Measurements from ENCODE around the gene BARD1. TPM values are rescaled to one million over a fixed set of nuclear protein-coding genes. Genes with fewer than 3 reads are reported as not detected.

The BARD1 gene
- total RNA-seq, 1 experiment from 2014 or later: 20.0 TPM

GRCh38 chr2:214740867-214741395 lies 68.6 kb downstream of the BARD1 start:
- no peaks in the 10 kb centered on the region for H3K9me3 ChIP-seq (ENCODE audit: low read length)
- peaks cover 32% of the 10 kb centered on the region for H3K36me3 ChIP-seq (ENCODE audit: low read depth, low read length)
- H3K27ac ChIP-seq (ENCODE audit: low read length): no peak overlapping the region
- ATAC-seq (no peak), DNase-seq (no peak)
- no peak overlapping the region for H3K4me3 ChIP-seq (ENCODE audit: low read length)
- no peaks in the 10 kb centered on the region for H3K4me1 ChIP-seq (ENCODE audit: insufficient read depth, low read length)
- H3K27me3 ChIP-seq (ENCODE audit: low read length): no peaks in the 10 kb centered on the region
- H3K4me2 ChIP-seq (ENCODE audit: low read length): no peak overlapping the region
- no peaks in the 10 kb centered on the region for H3F3A ChIP-seq (ENCODE audit: low read length, unreplicated experiment)
- ChIA-PET POLR2A (ENCODE audit: unreplicated experiment) (no interaction called here), CTCF (no interaction called here)
- intact Hi-C loops (cut with micrococcal nuclease): no loop called here
- TF ChIP-seq EZH2 (IDR thresholded peaks at IDR 0.05; ENCODE audit: low read length, unreplicated experiment) (no peak), CTCF (conservative IDR thresholded peaks at IDR 0.05; ENCODE audit: low read depth, low read length) (no peak), EZH2phosphoT487 (IDR thresholded peaks at IDR 0.05; ENCODE audit: borderline replicate concordance, low read length) (no peak)
- no peaks in the 10 kb centered on the region for H3K79me2 ChIP-seq (ENCODE audit: low read length)
- H3K9me2 ChIP-seq (replicated peaks; ENCODE audit: low read length): no peaks in the 10 kb centered on the region
- no TSS peak for BruUV-seq (replicated peaks)
- H3K9ac ChIP-seq (ENCODE audit: low read length): no peak overlapping the region
- no peaks in the 10 kb centered on the region for H4K20me1 ChIP-seq (ENCODE audit: low read length)
- H2AFZ ChIP-seq (ENCODE audit: low read length): no peak overlapping the region

GRCh38 chr2:214737188-214737587 lies 72.3 kb downstream of the BARD1 start:
- intact Hi-C loops (cut with micrococcal nuclease): no loop called here
- no peaks in the 10 kb centered on the region for H4K20me1 ChIP-seq (ENCODE audit: low read length)
- DNase-seq: no peak
- no peak for TF ChIP-seq CTCF (conservative IDR thresholded peaks at IDR 0.05; ENCODE audit: low read depth, low read length)
- no peak for TF ChIP-seq EZH2phosphoT487 (IDR thresholded peaks at IDR 0.05; ENCODE audit: borderline replicate concordance, low read length)
- no peak for TF ChIP-seq EZH2 (IDR thresholded peaks at IDR 0.05; ENCODE audit: low read length, unreplicated experiment)
- ATAC-seq: no peak
- H3K79me2 ChIP-seq (ENCODE audit: low read length): no peaks in the 10 kb centered on the region
- POLR2A ChIA-PET (ENCODE audit: unreplicated experiment): no interaction called here
- no peaks in the 10 kb centered on the region for H3F3A ChIP-seq (ENCODE audit: low read length, unreplicated experiment)
- CTCF ChIA-PET: no interaction called here
- no peaks in the 10 kb centered on the region for H3K9me3 ChIP-seq (ENCODE audit: low read length)
- no peak overlapping the region for H3K27ac ChIP-seq (ENCODE audit: low read length)
- H3K4me1 ChIP-seq (ENCODE audit: insufficient read depth, low read length): no peaks in the 10 kb centered on the region
- H3K4me3 ChIP-seq (ENCODE audit: low read length): no peak overlapping the region
- no peak overlapping the region for H3K4me2 ChIP-seq (ENCODE audit: low read length)
- no peak overlapping the region for H2AFZ ChIP-seq (ENCODE audit: low read length)
- no peak overlapping the region for H3K9ac ChIP-seq (ENCODE audit: low read length)
- H3K9me2 ChIP-seq (replicated peaks; ENCODE audit: low read length): no peaks in the 10 kb centered on the region
- no TSS peak for BruUV-seq (replicated peaks)
- H3K27me3 ChIP-seq (ENCODE audit: low read length): no peaks in the 10 kb centered on the region
- peaks cover 17% of the 10 kb centered on the region; the same call in 1 of the 2 replicates for H3K36me3 ChIP-seq (ENCODE audit: low read depth, low read length)

- Histone ChIP-seq H3K4me2 (ENCODE audit: low read length) (no peak overlapping the region), H3K79me2 (ENCODE audit: low read length) (no peaks in the 10 kb centered on the region), H3K9me3 (ENCODE audit: low read length) (no peaks in the 10 kb centered on the region), H3K9me2 (replicated peaks; ENCODE audit: low read length) (no peaks in the 10 kb centered on the region), H3K36me3 (ENCODE audit: low read depth, low read length) (peaks cover 26% of the 10 kb centered on the region; the same call in 1 of the 2 replicates), H3K4me3 (ENCODE audit: low read length) (no peak overlapping the region), H3K27ac (ENCODE audit: low read length) (no peak overlapping the region), H3K4me1 (ENCODE audit: insufficient read depth, low read length) (no peaks in the 10 kb centered on the region), H3F3A (ENCODE audit: low read length, unreplicated experiment) (no peaks in the 10 kb centered on the region), H3K9ac (ENCODE audit: low read length) (no peak overlapping the region), H2AFZ (ENCODE audit: low read length) (no peak overlapping the region), H3K27me3 (ENCODE audit: low read length) (no peaks in the 10 kb centered on the region), H4K20me1 (ENCODE audit: low read length) (no peaks in the 10 kb centered on the region)
- DNase-seq (no peak), ATAC-seq (no peak)
- ChIA-PET POLR2A (ENCODE audit: unreplicated experiment) (no interaction called here), CTCF (no interaction called here)
- intact Hi-C loops (cut with micrococcal nuclease): no loop called here
- no peak for TF ChIP-seq EZH2 (IDR thresholded peaks at IDR 0.05; ENCODE audit: low read length, unreplicated experiment)
- TF ChIP-seq CTCF (conservative IDR thresholded peaks at IDR 0.05; ENCODE audit: low read depth, low read length): no peak
- no peak for TF ChIP-seq EZH2phosphoT487 (IDR thresholded peaks at IDR 0.05; ENCODE audit: borderline replicate concordance, low read length)
- BruUV-seq (replicated peaks): no TSS peak
These were observed 78.6 kb downstream of the BARD1 start for GRCh38 chr2:214730800-214731407.
